ENCODE measurements around the gene ZNF638. TPM values are rescaled to one million over a fixed set of nuclear protein-coding genes. Genes with fewer than 3 reads are reported as not detected.

Gene ZNF638
- total RNA-seq, 1 experiment from 2014 or later, result 108 TPM

- no peaks in the 10 kb centered on the region for H3K9me2 ChIP-seq (ENCODE audit: insufficient read depth)
- peaks cover 0 to 6% of the 10 kb centered on the region in 2 experiments; a peak in 1 of 4 replicates for H3K4me1 ChIP-seq (ENCODE audit: control insufficient read depth in 1 of 2, insufficient read depth in 2 of 2, low read length in 2 of 2)
- POLR2A ChIA-PET, result no interaction called here
- TF ChIP-seq CTCF (IDR thresholded peaks at IDR 0.05 in 2 of 3, conservative IDR thresholded peaks at IDR 0.05 in 1 of 3; ENCODE audit: borderline replicate concordance in 1 of 3, insufficient read depth in 1 of 3, low read depth in 2 of 3, low read length in 2 of 3) (0 out of 6 replicates have a peak, but pooled peaks of 1 of the 3 experiments have one; percentile 11), SIN3A (IDR thresholded peaks at IDR 0.05; ENCODE audit: low read depth) (no peak)
- no peak overlapping the region for H3K27ac ChIP-seq (ENCODE audit: low read depth, low read length)
- H3K4me3 ChIP-seq (replicated peaks in 1 of 2; ENCODE audit: low read depth in 1 of 2, low read length in 2 of 2), result no peak overlapping the region
- CTCF ChIA-PET, result interaction anchor here (0.9 kb wide), 1 partner anchor 22 kb away, joined by 3 read pairs; no protein-coding TSS in a partner anchor
- no peak overlapping the region for H3K4me2 ChIP-seq (ENCODE audit: low read length)
- DNase-seq (ENCODE audit: low read depth, low spot score) (no peak), ATAC-seq (no peak)
- H3K9me3 ChIP-seq (ENCODE audit: control insufficient read depth in 1 of 2, insufficient read depth in 1 of 2, low read depth in 1 of 2, low read length in 2 of 2), result no peaks in the 10 kb centered on the region
- intact Hi-C loops (cut with micrococcal nuclease), result no loop called here
- no peak overlapping the region for H3K9ac ChIP-seq (ENCODE audit: low read length)
- no peak overlapping the region for H2AFZ ChIP-seq (ENCODE audit: low read depth, low read length, poor library complexity, severe bottlenecking)
- H4K20me1 ChIP-seq (ENCODE audit: insufficient read depth), result no peaks in the 10 kb centered on the region
- peaks cover 3% of the 10 kb centered on the region; the same call in 1 of the 2 replicates for H3K27me3 ChIP-seq (ENCODE audit: insufficient read depth, low read length)
- BruUV-seq (replicated peaks), result no TSS peak
- no peaks in the 10 kb centered on the region for H3K79me2 ChIP-seq (ENCODE audit: insufficient read depth, low read length)
- RAD21 ChIA-PET (ENCODE audit: low non-redundant PET in 1 of 2, low total read pairs in 2 of 2, uncharacterized antibody in 2 of 2, unreplicated experiment in 2 of 2), result interaction anchor here in 1 of 2 experiments (1.1 kb wide), 1 partner anchor 183 kb away, joined by 4 read pairs; no protein-coding TSS in a partner anchor
- no peaks in the 10 kb centered on the region for H3K36me3 ChIP-seq (ENCODE audit: control insufficient read depth in 1 of 2, insufficient read depth in 2 of 2, low read length in 2 of 2)
Observed at GRCh38 chr2:71482055-71482454, 150.5 kb downstream of the ZNF638 start.

GRCh38 chr2:71483246-71483645 lies 151.7 kb downstream of the ZNF638 start:
- no peak for TF ChIP-seq POLR2AphosphoS5 (IDR thresholded peaks at IDR 0.05; ENCODE audit: low read depth, low read length)
- TF ChIP-seq SIN3A (IDR thresholded peaks at IDR 0.05; ENCODE audit: low read depth), result no peak
- no peak for TF ChIP-seq SP1 (IDR thresholded peaks at IDR 0.05; ENCODE audit: low read depth)
- no peak for TF ChIP-seq CBX3 (IDR thresholded peaks at IDR 0.05; ENCODE audit: low read depth)
- no peak for TF ChIP-seq CEBPB (IDR thresholded peaks at IDR 0.05; ENCODE audit: low read depth)
- TF ChIP-seq REST (IDR thresholded peaks at IDR 0.05; ENCODE audit: low read depth), result no peak
- no peak for TF ChIP-seq EZH2phosphoT487 (IDR thresholded peaks at IDR 0.05; ENCODE audit: borderline replicate concordance)
- no peak overlapping the region for H3K9ac ChIP-seq (ENCODE audit: low read length)
- DNase-seq (ENCODE audit: low read depth, low spot score), result no peak
- H3K9me2 ChIP-seq (ENCODE audit: insufficient read depth), result no peaks in the 10 kb centered on the region
- no peaks in the 10 kb centered on the region for H3K9me3 ChIP-seq (ENCODE audit: control insufficient read depth in 1 of 2, insufficient read depth in 1 of 2, low read depth in 1 of 2, low read length in 2 of 2)
- RAD21 ChIA-PET (ENCODE audit: low non-redundant PET in 1 of 2, low total read pairs in 2 of 2, uncharacterized antibody in 2 of 2, unreplicated experiment in 2 of 2), result no interaction called here
- H3K4me3 ChIP-seq (replicated peaks in 1 of 2; ENCODE audit: low read depth in 1 of 2, low read length in 2 of 2), result no peak overlapping the region
- no peak overlapping the region for H3K4me2 ChIP-seq (ENCODE audit: low read length)
- H3K79me2 ChIP-seq (ENCODE audit: insufficient read depth, low read length), result no peaks in the 10 kb centered on the region
- POLR2A ChIA-PET, result no interaction called here
- no peak overlapping the region for H2AFZ ChIP-seq (ENCODE audit: low read depth, low read length, poor library complexity, severe bottlenecking)
- intact Hi-C loops (cut with micrococcal nuclease), result no loop called here
- no peak overlapping the region for H3K27ac ChIP-seq (ENCODE audit: low read depth, low read length)
- H4K20me1 ChIP-seq (ENCODE audit: insufficient read depth), result no peaks in the 10 kb centered on the region
- BruUV-seq (replicated peaks), result no TSS peak
- CTCF ChIA-PET, result no interaction called here
- H3K36me3 ChIP-seq (ENCODE audit: control insufficient read depth in 1 of 2, insufficient read depth in 2 of 2, low read length in 2 of 2), result no peaks in the 10 kb centered on the region
- ATAC-seq, result no peak
- H3K27me3 ChIP-seq (ENCODE audit: insufficient read depth, low read length), result peaks cover 3% of the 10 kb centered on the region; the same call in 1 of the 2 replicates
- peaks cover 0 to 6% of the 10 kb centered on the region in 2 experiments; a peak in 1 of 4 replicates for H3K4me1 ChIP-seq (ENCODE audit: control insufficient read depth in 1 of 2, insufficient read depth in 2 of 2, low read length in 2 of 2)
